ENCODE data around the gene BHLHE23. TPM values are rescaled to one million over a fixed set of nuclear protein-coding genes. Genes with fewer than 3 reads are reported as not detected.
A peak's percentile ranks its signal among the peaks of the same experiment; 100 is the strongest.

BHLHE23 gene
- polyA plus RNA-seq, 4 donors: not detected

GRCh38 chr20:63009988-63010769 lies 3.4 kb upstream of the BHLHE23 start:
- DNase-seq (ENCODE audit: low read depth in 4 of 4, low spot score in 3 of 4): no peak

DNA sequence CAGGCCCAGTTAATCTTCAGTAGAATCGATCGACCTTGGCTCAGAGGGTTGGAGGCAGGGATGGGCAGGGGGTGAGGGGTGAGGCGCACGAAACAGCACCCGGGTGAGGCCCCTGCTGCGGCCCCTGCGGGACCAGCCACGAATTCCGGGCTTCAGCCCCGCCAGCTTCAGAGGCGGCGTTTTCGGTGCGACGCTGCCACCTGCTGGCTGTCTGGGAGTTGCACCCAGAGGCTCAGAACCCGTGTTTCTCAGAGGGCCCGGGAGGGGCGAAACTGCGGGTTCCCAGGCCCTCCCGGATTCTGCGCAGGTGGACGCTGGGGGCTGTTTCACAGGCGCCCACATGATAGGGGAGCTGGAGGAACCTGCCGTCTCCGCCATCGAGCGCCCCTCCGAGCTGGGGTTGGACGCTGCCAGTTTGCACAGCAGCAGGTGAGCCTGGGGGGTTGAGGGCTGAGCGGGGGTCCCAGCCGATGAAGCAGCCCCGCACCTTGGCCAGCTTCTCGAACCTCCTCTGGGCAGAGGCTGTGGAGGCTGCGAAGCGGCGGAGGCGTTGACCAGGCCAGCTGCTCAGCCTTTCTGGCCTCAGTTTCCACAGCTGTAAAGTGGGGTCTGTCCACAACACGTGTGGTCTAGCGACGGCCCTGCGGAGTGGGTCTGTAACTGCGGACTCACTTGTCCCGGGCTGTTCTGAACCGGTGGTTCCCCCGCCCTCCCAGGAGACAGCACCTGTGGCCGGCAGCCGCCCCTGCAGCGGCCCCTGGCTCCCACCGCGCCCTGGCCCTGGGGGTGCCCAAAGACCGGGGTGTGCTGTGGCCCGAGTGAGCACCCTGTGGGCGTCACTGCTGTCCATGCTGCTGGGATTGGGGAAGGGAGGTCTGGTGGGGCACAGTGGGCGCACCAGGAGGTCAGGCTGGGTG lies 2.5 kb upstream of the BHLHE23 start:
- peak in 1 of 4 donors; percentile 27 for DNase-seq (ENCODE audit: low read depth in 4 of 4, low spot score in 3 of 4)

- DNase-seq (ENCODE audit: low read depth in 4 of 4, low spot score in 3 of 4): no peak
These were observed 1.8 kb upstream of the BHLHE23 start for GRCh38 chr20:63008541-63009044.

- no peak for DNase-seq (ENCODE audit: low read depth in 4 of 4, low spot score in 3 of 4)
These were observed 1.1 kb upstream of the BHLHE23 start for GRCh38 chr20:63007646-63008488.

DNA sequence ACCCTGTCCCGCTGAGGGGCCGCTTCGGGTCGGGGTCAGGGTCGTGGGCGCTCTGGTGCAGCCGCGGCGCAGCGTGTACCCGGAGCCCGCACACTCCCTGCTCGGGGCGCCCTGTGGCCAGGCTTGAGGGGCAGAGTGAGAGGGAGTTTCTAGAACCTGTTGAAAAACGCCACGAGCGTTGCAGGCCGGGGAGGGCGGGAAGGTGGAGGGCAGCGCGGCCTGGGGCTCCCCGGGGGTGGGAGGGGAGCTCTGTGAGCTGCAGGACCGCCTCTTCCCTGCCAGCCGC lies 539 bp upstream of the BHLHE23 start:
- DNase-seq (ENCODE audit: low read depth in 4 of 4, low spot score in 3 of 4): no peak

- DNase-seq (ENCODE audit: low read depth in 4 of 4, low spot score in 3 of 4): no peak
These were observed 763 bp downstream of the BHLHE23 start for GRCh38 chr20:63005862-63006539.

DNA sequence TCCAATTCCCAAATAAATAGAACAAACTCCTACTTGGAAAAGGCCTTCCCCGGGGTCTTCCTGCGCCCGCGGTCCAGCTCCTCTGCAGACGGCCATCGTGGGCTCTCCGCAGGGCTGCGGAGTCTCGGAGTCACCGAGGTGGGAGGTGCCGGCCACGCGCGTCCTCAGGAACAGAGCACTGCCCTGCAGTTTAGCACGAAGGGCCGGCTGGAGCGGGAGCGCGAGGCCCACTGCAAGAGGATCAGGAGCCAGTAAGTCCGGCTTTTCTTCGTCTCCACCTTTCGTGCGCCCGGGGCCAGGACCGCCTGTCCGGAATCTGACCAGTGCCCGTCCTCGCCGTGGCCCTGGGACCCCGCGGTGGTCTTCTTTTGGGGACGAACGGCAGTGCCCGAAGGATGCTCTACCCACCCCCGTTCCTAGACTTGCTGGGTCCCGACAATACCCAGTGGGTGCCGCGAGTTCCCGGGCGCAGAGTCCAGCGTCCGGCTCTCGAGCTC lies 1.4 kb downstream of the BHLHE23 start:
- DNase-seq (ENCODE audit: low read depth in 4 of 4, low spot score in 3 of 4): no peak

DNA sequence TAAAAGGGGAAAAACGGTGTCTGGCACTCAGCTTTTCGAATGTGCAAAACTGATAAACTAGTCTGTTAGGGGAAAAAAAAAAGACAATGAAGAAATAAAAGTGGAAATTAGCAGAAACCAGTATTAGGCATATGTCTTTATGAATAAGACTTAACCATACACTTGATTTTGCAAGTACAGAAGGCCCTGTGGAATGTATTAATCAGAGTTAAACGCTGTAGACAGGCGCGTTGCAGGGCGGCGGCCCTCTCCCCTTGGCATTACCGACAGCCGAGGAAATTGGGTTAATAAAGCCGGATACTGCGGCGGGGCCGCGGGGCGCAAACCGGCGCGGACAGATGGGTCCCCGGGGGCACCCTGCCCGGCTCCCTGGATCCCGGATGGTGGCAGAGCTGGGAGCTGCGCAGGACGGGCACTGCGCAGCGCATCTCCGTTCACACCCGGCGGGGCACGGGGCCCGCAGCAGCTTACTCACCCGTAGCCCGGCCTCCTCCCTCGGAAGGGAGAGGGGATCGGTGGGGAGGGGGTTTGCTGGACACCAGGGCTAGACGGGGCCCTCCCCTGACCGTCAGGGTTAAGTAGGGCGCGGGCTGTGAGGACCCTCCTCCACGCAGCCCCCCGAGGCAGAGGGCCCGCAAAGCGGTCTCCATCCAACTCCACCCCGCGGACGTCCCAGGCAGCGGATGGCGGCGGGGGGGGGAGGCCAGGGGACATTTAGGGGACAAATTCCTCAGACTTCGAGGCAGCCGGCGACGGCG lies 2.0 kb downstream of the BHLHE23 start:
- no peak for DNase-seq (ENCODE audit: low read depth in 4 of 4, low spot score in 3 of 4)

GRCh38 chr20:63003546-63003945 lies 3.2 kb downstream of the BHLHE23 start:
- DNase-seq (ENCODE audit: low read depth in 4 of 4, low spot score in 3 of 4): no peak

- no peak for DNase-seq (ENCODE audit: low read depth in 4 of 4, low spot score in 3 of 4)
These were observed 4.3 kb downstream of the BHLHE23 start for GRCh38 chr20:63002511-63002910.

- no peak for DNase-seq (ENCODE audit: low read depth in 4 of 4, low spot score in 3 of 4)
These were observed 5.8 kb downstream of the BHLHE23 start for GRCh38 chr20:63000958-63001357.

DNA sequence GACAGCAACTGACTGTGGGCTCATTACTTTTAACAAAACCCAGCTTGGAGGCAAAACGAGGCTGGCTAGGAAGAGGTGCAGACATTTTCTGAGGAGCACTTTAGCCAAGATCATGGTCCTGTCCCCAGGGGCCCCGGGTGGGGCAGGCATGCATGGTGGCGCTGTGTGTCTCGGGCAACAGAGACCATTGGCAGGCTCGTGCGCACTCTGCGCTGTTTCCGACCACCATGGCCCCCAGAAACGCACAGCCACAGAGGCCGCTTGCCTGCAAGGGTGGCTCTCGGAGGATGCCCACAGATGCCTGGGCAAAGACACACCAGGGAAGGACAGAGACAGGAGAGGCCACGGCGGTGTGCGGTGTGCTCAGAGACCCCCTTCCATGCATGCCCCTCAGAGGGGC lies 6.7 kb downstream of the BHLHE23 start:
- DNase-seq (ENCODE audit: low read depth in 4 of 4, low spot score in 3 of 4): no peak

GRCh38 chr20:62999580-62999979 lies 7.2 kb downstream of the BHLHE23 start:
- no peak for DNase-seq (ENCODE audit: low read depth in 4 of 4, low spot score in 3 of 4)

DNA sequence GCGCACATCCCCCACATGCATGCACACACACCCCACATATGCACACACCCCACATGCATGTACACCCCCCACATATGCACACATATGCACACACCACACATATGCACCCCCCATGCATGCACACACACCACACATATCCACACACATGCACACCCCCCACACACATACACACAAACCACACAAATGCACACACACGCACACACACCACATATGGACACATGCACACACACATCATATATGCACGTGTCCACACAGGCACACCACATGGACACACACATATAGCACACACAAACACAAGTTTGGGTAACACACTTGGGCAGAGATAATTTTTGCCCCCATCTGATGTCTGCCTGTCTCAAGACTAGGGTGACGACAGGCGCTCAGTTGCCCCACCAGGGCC lies 8.3 kb downstream of the BHLHE23 start:
- DNase-seq (ENCODE audit: low read depth in 4 of 4, low spot score in 3 of 4): no peak

DNA sequence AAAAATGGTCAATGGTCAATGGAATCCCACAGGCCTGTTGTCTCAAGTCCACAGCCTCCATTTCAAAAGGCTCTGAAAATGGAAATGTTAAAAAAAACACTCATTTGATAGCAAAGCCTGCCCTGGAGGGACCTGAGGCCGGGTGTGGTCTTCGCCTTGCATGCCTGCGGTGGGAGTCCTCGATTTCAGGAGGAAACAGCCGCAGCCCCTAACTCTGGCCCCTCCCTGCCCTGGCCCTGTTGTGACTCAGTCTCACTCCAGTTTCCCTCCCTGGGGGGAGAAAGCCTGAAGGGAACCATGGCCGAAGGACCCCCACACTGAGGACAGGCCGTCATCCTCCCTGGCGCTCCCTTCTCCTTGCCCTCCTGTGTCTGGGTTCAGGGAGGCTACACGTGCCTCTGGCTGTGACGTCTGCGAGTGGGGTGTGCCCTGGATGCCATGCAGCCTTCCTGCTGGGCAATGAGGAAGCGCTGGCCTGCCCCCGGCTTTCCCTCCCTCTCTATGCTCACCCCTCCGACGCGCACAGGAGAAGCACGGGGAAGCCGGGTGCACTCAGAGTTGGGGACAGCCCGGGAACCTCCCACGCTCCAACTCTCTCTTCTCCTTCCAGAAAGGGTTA lies 9.2 kb downstream of the BHLHE23 start:
- no peak for DNase-seq (ENCODE audit: low read depth in 4 of 4, low spot score in 3 of 4)

- no peak for DNase-seq (ENCODE audit: low read depth in 4 of 4, low spot score in 3 of 4)
These were observed 10.2 kb downstream of the BHLHE23 start for GRCh38 chr20:62996596-62996982.

GRCh38 chr20:62995898-62996595 lies 10.7 kb downstream of the BHLHE23 start:
- DNase-seq (ENCODE audit: low read depth in 4 of 4, low spot score in 3 of 4): no peak

DNA sequence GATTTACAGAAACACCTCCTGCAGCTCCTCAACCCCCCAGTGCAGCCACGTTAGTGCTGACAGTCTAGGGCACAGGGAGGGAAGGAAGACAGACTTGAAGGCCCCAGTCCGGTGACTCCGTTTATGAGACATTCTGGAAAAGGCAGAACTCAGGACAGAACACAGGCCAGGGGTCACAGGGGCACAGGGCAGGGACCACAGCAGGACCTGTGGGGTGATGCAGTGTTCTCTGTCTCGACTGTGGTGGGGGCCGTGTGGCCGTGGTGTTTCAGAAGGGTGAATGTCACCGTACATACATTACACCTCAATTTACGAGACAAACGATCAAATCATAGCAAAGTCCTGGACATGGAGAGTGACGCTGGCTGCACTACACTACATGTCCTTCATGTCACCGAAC lies 11.3 kb downstream of the BHLHE23 start:
- no peak for DNase-seq (ENCODE audit: low read depth in 4 of 4, low spot score in 3 of 4)

All from left renal pelvis (tissue), 4 donors.